ENCODE results near the gene GCAT.

The GCAT gene

DNA sequence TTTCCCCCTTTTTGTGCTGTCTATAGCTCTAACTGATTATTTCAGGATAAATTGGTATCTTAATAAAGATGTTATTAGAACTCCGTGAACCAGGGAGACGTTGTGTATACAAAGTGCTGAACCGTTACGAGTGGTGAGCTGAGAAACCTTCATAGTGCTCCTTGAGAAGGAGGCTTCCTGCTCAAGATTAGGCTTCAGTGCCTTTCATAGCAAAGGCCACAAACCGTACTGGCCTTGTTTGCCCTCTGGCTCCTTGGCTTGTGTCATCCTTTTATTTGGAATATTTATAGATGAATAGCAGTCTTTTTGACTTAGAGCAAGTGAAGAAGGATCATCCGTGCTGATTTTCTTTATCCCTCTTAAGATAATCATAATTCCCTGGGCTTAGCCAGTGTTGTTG lies 57.8 kb downstream of the GCAT start:
- no peak for DNase-seq (ENCODE audit: low read depth in 2 of 2)
- TF ChIP-seq, protein P1, sequence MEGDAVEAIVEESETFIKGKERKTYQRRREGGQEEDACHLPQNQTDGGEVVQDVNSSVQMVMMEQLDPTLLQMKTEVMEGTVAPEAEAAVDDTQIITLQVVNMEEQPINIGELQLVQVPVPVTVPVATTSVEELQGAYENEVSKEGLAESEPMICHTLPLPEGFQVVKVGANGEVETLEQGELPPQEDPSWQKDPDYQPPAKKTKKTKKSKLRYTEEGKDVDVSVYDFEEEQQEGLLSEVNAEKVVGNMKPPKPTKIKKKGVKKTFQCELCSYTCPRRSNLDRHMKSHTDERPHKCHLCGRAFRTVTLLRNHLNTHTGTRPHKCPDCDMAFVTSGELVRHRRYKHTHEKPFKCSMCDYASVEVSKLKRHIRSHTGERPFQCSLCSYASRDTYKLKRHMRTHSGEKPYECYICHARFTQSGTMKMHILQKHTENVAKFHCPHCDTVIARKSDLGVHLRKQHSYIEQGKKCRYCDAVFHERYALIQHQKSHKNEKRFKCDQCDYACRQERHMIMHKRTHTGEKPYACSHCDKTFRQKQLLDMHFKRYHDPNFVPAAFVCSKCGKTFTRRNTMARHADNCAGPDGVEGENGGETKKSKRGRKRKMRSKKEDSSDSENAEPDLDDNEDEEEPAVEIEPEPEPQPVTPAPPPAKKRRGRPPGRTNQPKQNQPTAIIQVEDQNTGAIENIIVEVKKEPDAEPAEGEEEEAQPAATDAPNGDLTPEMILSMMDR (IDR thresholded peaks at IDR 0.05; ENCODE audit: low read depth, low read length): no peak
- H3K4me3 ChIP-seq (replicated peaks in 1 of 2; ENCODE audit: low read depth in 2 of 2, low read length in 2 of 2): no peak overlapping the region

Data from cardiac fibroblast (primary cell).